HG02938 (cell line): ENCODE results near the gene CITED1.
"Not testable (repeated sequence)": the region's sequence is repeated elsewhere in the genome, so short reads cannot be mapped to it uniquely, and the experiment has no call there.

Experiments used
- ATAC-seq: cut with Tn5 transposase; IDR thresholded peaks from one replicate; pipeline ENCODE4 v1.9.1; 2021; ENCODE audit warnings: mild to moderate bottlenecking, moderate library complexity; ENCODE audit not compliant: unreplicated experiment

The CITED1 gene

GRCh38 chrX:72305286-72306084 is at the start of gene CITED1:
TSS of gene CITED1 (minus strand) at chrX:72305914. CDS start at chrX:72302869, 3,045 bp downstream.
- ATAC-seq: no peak

- no peak for ATAC-seq
Measured at GRCh38 chrX:72352786-72353185, 47.1 kb upstream of the CITED1 start.

GRCh38 chrX:72351606-72352334 is 46.1 kb upstream of the CITED1 start:
- ATAC-seq: no peak

GRCh38 chrX:72349190-72349589 is 43.5 kb upstream of the CITED1 start:
- peak; percentile 95 for ATAC-seq

GRCh38 chrX:72348247-72348979 is 42.7 kb upstream of the CITED1 start:
- ATAC-seq: no peak

GRCh38 chrX:72347366-72347765 is 41.7 kb upstream of the CITED1 start:
- no peak for ATAC-seq

- no peak for ATAC-seq
Measured at GRCh38 chrX:72346302-72346949, 40.7 kb upstream of the CITED1 start.

GRCh38 chrX:72340626-72341025 is 34.9 kb upstream of the CITED1 start:
- ATAC-seq: no peak

GRCh38 chrX:72340041-72340440 is 34.3 kb upstream of the CITED1 start:
- no peak for ATAC-seq

- no peak for ATAC-seq
Measured at GRCh38 chrX:72330131-72330530, 24.4 kb upstream of the CITED1 start.

- ATAC-seq: no peak
Measured at GRCh38 chrX:72326605-72327300, 21.0 kb upstream of the CITED1 start.

- not testable (repeated sequence) for ATAC-seq
Measured at GRCh38 chrX:72319651-72320050, 13.9 kb upstream of the CITED1 start.

GRCh38 chrX:72317139-72317538 is 11.4 kb upstream of the CITED1 start:
- ATAC-seq: no peak

GRCh38 chrX:72316408-72317110 is 10.8 kb upstream of the CITED1 start:
- no peak for ATAC-seq

- no peak for ATAC-seq
Measured at GRCh38 chrX:72314881-72315280, 9.2 kb upstream of the CITED1 start.

GRCh38 chrX:72313707-72314641 is 8.3 kb upstream of the CITED1 start:
- no peak for ATAC-seq

GRCh38 chrX:72312311-72312940 is 6.7 kb upstream of the CITED1 start:
- ATAC-seq: no peak
